Measurements from ENCODE around the gene KCNQ1.

DNA sequence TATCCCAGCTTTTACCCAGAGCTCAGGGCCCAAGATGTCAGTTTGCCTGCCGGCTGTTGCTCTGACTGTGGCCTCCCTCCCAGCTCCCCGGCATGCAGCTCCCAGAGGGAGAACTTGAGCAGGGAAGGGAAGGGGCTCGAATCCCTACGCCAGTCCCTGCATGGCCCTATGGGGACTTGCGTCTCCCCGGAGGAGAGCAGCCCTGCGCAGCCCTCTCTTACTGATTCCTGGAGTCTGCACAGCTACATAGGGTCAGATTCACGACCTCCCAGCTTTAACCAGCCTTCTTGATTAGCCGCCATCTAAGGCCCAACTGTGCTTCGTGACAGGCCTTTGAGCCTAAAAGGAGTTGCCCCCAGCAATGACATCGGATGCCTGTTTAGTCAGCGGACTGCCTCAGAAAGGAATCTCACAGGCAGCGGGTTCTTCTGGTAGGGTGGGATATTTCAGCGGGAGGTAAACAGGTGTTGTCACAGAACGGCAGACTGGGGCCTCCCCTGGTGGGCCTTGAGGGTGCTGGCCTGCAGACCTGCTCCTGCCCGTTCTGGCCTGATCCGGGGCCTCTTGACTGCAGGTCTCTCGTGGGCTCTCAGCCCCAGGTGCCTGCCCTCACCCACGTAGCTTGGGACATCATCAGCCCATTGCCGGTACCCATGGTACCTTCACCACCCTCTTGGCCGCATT, 298.8 kb downstream of the KCNQ1 start:
- TF ChIP-seq, protein P1, sequence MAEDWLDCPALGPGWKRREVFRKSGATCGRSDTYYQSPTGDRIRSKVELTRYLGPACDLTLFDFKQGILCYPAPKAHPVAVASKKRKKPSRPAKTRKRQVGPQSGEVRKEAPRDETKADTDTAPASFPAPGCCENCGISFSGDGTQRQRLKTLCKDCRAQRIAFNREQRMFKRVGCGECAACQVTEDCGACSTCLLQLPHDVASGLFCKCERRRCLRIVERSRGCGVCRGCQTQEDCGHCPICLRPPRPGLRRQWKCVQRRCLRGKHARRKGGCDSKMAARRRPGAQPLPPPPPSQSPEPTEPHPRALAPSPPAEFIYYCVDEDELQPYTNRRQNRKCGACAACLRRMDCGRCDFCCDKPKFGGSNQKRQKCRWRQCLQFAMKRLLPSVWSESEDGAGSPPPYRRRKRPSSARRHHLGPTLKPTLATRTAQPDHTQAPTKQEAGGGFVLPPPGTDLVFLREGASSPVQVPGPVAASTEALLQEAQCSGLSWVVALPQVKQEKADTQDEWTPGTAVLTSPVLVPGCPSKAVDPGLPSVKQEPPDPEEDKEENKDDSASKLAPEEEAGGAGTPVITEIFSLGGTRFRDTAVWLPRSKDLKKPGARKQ (CRISPR knock-in tag; IDR thresholded peaks at IDR 0.05): no peak
- TF ChIP-seq KLF1 (tag; IDR thresholded peaks at IDR 0.05): no peak
- TF ChIP-seq, protein P2, sequence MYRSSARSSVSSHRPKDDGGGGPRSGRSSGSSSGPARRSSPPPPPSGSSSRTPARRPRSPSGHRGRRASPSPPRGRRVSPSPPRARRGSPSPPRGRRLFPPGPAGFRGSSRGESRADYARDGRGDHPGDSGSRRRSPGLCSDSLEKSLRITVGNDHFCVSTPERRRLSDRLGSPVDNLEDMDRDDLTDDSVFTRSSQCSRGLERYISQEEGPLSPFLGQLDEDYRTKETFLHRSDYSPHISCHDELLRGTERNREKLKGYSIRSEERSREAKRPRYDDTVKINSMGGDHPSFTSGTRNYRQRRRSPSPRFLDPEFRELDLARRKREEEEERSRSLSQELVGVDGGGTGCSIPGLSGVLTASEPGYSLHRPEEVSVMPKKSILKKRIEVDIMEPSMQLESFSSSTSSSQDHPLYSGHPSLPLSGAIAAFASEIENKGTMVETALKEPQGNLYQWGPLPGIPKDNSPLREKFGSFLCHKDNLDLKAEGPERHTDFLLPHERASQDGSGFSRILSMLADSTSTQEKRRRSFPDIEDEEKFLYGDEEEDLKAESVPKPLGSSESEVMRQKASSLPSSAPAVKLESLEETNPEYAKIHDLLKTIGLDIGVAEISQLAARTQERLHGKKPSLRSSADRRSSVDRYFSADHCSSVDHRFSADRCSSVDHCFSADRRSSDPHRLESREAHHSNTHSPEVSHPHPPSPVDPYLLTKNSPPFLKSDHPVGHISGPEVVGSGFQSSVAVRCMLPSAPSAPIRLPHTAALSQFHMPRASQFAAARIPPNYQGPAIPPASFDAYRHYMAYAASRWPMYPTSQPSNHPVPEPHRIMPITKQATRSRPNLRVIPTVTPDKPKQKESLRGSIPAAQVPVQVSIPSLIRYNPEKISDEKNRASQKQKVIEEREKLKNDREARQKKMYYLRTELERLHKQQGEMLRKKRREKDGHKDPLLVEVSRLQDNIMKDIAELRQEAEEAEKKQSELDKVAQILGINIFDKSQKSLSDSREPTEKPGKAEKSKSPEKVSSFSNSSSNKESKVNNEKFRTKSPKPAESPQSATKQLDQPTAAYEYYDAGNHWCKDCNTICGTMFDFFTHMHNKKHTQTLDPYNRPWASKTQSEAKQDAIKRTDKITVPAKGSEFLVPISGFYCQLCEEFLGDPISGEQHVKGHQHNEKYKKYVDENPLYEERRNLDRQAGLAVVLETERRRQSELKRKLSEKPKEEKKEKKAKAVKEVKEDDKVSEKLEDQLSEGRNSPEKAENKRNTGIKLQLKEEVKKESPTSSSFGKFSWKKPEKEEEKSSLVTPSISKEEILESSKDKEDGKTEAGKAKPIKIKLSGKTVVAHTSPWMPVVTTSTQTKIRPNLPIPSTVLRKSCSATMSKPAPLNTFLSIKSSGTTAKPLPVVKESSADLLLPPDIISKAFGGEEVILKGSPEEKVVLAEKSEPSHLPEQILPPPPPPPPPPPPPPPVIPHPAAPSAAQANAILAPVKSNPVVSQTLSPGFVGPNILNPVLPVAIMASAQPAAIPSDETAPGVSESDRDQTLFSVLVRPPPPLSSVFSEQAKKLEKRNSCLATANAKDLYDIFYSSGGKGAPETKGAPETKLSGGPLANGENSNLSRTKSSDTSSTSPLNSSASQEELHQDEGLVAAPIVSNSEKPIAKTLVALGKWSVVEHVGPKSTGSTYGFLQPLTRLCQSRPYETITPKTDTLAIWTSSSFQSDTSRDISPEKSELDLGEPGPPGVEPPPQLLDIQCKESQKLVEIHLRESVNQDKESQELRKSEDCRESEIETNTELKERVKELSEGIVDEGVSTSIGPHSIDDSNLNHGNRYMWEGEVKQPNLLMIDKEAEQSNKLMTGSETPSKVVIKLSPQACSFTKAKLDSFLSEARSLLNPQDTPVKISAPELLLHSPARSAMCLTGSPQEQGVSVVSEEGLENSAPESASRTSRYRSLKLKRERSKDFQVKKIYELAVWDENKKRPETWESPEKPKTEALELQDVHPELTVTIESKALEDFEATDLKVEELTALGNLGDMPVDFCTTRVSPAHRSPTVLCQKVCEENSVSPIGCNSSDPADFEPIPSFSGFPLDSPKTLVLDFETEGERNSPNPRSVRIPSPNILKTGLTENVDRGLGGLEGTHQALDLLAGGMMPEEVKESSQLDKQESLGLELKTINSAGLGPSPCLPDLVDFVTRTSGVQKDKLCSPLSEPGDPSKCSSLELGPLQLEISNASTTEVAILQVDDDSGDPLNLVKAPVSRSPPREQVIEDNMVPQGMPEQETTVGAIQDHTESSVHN (IDR thresholded peaks at IDR 0.05; ENCODE audit: borderline replicate concordance in 1 of 2, low read depth in 1 of 2): no peak
- TF ChIP-seq USF2 (CRISPR knock-in tag; IDR thresholded peaks at IDR 0.05): no peak
- TF ChIP-seq FOXJ3 (CRISPR knock-in tag; IDR thresholded peaks at IDR 0.05): no peak
- TF ChIP-seq RCOR1 (IDR thresholded peaks at IDR 0.05; ENCODE audit: borderline replicate concordance in 1 of 2, low read depth in 2 of 2, low read length in 2 of 2): no peak
- no peak for TF ChIP-seq REST (IDR thresholded peaks at IDR 0.05; ENCODE audit: borderline replicate concordance)
- no peak for TF ChIP-seq REST (CRISPR knock-in tag; IDR thresholded peaks at IDR 0.05; ENCODE audit: low read depth)
- TF ChIP-seq RAD21 (CRISPR knock-in tag; conservative IDR thresholded peaks at IDR 0.05 in 1 of 2, IDR thresholded peaks at IDR 0.05 in 1 of 2): no peak
- TF ChIP-seq EZH2 (IDR thresholded peaks at IDR 0.05; ENCODE audit: borderline replicate concordance, low read depth, low read length): no peak
- TF ChIP-seq JUNB (CRISPR knock-in tag; conservative IDR thresholded peaks at IDR 0.05): no peak
